HepG2 (cell line): Measurements from ENCODE around the gene ATP8A2.

Experiments used
- CHD2 ChIP-seq: IDR thresholded peaks from 2 replicates; pipeline ENCODE4 v1.6.1; 2011; ENCODE audit warnings: low read depth, low read length, improper control_type of control experiment
- RORA ChIP-seq: sonication (generic); formaldehyde crosslinking; IDR thresholded peaks from 2 replicates; pipeline ENCODE4 v1.5.0; 2020; ENCODE audit warnings: mild to moderate bottlenecking, missing genetic modification reagents, moderate library complexity
- ZBTB2 ChIP-seq: sonication (generic); formaldehyde crosslinking; IDR thresholded peaks from 2 replicates; pipeline ENCODE4 v1.8.0; 2022; ENCODE audit warnings: low read depth, missing genetic modification reagents

GRCh38 chr13:25662516-25662915, 290.7 kb downstream of the ATP8A2 start:
- TF ChIP-seq RORA (CRISPR knock-in tag) = no peak
- TF ChIP-seq CHD2 = no peak
- no peak for TF ChIP-seq ZBTB2
